ENCODE measurements around the gene TLE5. TPM values are rescaled to one million over a fixed set of nuclear protein-coding genes. Genes with fewer than 3 reads are reported as not detected.
"Not testable (repeated sequence)": the region's sequence is repeated elsewhere in the genome, so short reads cannot be mapped to it uniquely, and the experiment has no call there.

TLE5 gene
- total RNA-seq, 3 donors from 2014 or later, result 329 to 407 (median 397) TPM

DNA sequence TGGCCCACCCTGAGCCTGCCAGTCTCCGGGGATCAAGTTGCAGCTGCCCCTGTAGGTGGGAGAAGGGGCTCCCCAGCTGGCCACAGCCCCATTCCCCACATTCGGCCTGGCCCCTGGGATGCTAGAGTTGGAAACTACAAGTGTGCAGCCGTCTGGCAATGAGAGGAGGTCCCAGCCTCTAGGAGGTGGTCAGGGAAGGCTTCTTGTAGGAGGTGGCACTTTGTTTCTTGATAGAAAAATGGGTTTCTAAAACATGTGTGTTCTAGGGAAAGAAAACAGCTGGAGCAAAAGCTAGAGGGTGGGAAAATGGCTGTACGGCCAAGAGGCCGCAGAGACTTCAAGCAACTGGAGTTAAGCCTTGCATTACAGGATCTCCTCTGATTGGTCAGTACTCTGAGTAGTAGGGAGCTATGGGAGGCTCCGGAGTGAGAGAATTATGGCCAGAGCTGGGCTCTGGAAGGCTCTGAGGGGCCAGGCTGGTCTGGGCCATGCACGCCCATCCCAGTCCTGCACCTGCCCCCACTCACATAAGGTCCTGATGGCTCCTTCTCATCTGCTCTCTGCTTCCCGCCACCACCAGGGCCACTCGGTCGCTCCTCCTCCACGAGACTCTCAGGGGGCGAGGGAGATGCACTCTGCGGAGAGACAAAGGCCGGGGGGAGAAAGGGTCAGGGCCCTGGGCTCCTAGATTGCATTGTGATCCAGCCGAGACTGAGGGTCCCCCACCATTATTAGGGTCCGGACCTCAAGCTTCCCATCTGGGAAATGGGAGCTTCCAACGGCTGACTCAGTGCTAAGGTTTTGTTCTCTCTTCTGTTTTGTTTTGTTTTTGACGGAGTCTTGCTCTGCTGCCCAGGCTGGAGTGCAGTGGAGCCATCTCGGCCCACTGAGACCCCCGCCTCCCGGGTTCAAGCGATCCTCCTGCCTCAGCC, 46.9 kb downstream of the TLE5 start:
- no peak for DNase-seq (ENCODE audit: low spot score in 2 of 2)
- no peak overlapping the region for H3K4me3 ChIP-seq
- no peak for TF ChIP-seq POLR2AphosphoS5 (IDR thresholded peaks at IDR 0.05)
- no peak for TF ChIP-seq POLR2A (IDR thresholded peaks at IDR 0.05)
- TF ChIP-seq, protein P1, sequence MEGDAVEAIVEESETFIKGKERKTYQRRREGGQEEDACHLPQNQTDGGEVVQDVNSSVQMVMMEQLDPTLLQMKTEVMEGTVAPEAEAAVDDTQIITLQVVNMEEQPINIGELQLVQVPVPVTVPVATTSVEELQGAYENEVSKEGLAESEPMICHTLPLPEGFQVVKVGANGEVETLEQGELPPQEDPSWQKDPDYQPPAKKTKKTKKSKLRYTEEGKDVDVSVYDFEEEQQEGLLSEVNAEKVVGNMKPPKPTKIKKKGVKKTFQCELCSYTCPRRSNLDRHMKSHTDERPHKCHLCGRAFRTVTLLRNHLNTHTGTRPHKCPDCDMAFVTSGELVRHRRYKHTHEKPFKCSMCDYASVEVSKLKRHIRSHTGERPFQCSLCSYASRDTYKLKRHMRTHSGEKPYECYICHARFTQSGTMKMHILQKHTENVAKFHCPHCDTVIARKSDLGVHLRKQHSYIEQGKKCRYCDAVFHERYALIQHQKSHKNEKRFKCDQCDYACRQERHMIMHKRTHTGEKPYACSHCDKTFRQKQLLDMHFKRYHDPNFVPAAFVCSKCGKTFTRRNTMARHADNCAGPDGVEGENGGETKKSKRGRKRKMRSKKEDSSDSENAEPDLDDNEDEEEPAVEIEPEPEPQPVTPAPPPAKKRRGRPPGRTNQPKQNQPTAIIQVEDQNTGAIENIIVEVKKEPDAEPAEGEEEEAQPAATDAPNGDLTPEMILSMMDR (IDR thresholded peaks at IDR 0.05), result no peak
- no peaks in the 10 kb centered on the region for H3K9me3 ChIP-seq
- intact Hi-C loops (cut with DNase I; ENCODE audit: low total_unique reads), result no loop called here
- no peaks in the 10 kb centered on the region for H3K4me1 ChIP-seq
- no peak overlapping the region for H3K27ac ChIP-seq
- H3K36me3 ChIP-seq, result no peaks in the 10 kb centered on the region
- H3K27me3 ChIP-seq, result no peaks in the 10 kb centered on the region

DNA sequence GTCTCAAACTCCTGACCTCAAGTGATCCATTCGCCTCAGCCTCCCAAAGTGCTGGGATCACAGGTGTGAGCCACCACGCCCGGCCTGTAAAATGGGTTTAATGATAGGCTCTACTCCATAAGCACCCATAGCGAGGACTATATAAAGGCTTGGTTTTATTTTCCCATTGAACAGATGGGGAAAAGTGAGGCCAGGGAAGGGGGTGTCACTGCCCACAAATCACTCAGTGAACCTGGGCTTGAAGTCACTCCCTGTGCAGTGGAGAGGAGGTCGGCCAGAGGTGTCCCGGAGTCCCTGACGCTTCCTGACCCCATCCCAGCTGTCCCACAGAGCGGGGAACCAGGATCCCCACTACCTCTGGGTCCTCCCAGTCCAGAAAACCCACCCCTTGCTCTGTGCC, 48.2 kb downstream of the TLE5 start:
- no peaks in the 10 kb centered on the region for H3K27me3 ChIP-seq
- no peak overlapping the region for H3K27ac ChIP-seq
- DNase-seq (ENCODE audit: low spot score in 2 of 2), result no peak
- H3K36me3 ChIP-seq, result no peaks in the 10 kb centered on the region
- no peak overlapping the region for H3K4me3 ChIP-seq
- no peaks in the 10 kb centered on the region for H3K4me1 ChIP-seq
- TF ChIP-seq POLR2AphosphoS5 (IDR thresholded peaks at IDR 0.05), result no peak
- TF ChIP-seq, protein P1 (IDR thresholded peaks at IDR 0.05), result no peak
- no peak for TF ChIP-seq POLR2A (IDR thresholded peaks at IDR 0.05)
- H3K9me3 ChIP-seq, result no peaks in the 10 kb centered on the region
- intact Hi-C loops (cut with DNase I; ENCODE audit: low total_unique reads), result no loop called here

DNA sequence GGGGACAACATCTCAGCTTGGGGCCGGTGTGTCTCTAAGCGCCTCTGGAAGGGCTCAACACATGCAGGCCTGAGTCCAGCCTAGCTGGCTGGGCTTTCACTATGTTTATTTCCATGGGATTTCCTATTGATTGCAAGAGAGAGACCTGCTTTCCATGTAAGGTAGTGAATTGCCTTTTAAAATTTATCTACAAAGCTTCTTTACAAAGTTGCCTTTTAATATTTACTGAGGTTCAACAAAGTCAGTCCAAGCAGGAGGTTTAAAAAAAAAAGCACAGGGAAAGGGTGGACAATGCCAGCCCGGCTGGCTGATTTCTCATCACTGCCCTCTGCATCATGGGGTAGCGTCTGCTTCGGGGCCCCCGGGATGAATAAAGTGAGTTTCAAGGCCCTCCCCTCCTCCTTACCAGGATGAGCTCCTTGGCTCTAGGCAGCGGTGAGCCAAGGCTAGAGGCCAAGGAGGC, 49.0 kb downstream of the TLE5 start:
- Histone ChIP-seq H3K4me3 (no peak overlapping the region), H3K4me1 (no peaks in the 10 kb centered on the region), H3K27me3 (no peaks in the 10 kb centered on the region), H3K36me3 (no peaks in the 10 kb centered on the region), H3K27ac (no peak overlapping the region), H3K9me3 (no peaks in the 10 kb centered on the region)
- TF ChIP-seq, protein P1 (IDR thresholded peaks at IDR 0.05), result no peak
- no peak for TF ChIP-seq POLR2AphosphoS5 (IDR thresholded peaks at IDR 0.05)
- no peak for TF ChIP-seq POLR2A (IDR thresholded peaks at IDR 0.05)
- no peak for DNase-seq (ENCODE audit: low spot score in 2 of 2)
- intact Hi-C loops (cut with DNase I; ENCODE audit: low total_unique reads), result no loop called here

DNA sequence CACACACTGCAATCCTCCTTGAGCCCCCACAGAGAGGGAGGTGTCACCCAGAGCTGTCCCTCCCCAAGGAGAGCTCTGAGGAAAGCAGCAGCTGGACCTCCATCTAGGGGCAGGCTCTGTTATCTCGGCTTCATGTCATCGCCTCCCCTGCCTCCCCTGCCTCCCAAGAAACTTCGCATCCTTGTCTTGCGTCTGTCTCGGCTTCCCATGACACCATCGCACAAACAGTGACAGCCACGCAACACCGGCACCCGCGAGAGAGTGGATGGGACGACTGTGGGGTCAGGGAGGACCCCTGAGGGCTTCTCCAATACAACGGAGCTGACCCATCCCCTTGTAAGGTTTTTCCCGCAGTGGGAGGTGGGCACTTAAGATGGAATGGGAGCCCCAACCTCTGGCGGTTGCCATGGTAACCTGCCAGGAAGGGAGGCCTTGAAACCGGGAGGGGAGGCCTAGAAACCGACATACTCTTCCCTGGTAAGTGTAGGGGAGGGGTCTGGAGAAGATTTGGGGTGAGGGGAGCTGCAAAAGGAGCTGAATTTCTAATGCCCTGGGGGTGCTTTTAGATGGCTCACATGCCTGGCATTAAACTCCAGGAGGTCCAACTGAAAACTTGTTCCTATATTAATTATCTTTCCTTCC, 49.6 kb downstream of the TLE5 start:
- Histone ChIP-seq H3K27ac (no peak overlapping the region), H3K4me1 (no peaks in the 10 kb centered on the region), H3K9me3 (no peaks in the 10 kb centered on the region), H3K4me3 (no peak overlapping the region), H3K36me3 (no peaks in the 10 kb centered on the region), H3K27me3 (no peaks in the 10 kb centered on the region)
- TF ChIP-seq POLR2A (IDR thresholded peaks at IDR 0.05) (no peak), POLR2AphosphoS5 (IDR thresholded peaks at IDR 0.05) (no peak)
- TF ChIP-seq, protein P1 (IDR thresholded peaks at IDR 0.05), result no peak
- intact Hi-C loops (cut with DNase I; ENCODE audit: low total_unique reads), result no loop called here
- DNase-seq (ENCODE audit: low spot score in 2 of 2), result no peak

DNA sequence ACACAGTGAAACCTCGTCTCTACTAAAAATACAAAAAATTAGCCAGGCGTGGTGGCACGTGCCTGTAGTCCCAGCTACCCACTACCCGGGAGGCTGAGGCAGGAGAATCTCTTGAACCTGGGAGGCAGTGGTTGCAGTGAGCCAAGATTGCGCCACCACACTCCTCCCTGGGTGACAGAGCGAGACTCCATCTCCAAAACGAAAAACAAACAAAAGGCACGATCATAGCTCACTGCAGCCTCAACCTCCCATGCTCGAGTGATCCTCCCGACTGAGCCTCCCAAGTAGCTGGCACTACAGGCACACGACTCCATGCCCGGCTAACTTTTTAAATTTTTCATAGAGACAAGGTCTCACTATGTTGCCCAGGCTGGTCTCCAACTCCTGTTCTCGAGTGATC, 50.2 kb downstream of the TLE5 start:
- H3K4me1 ChIP-seq; intact Hi-C loops (cut with DNase I; ENCODE audit: low total_unique reads); H3K27ac ChIP-seq; H3K27me3 ChIP-seq; H3K9me3 ChIP-seq; H3K36me3 ChIP-seq; DNase-seq (ENCODE audit: low spot score in 2 of 2); H3K4me3 ChIP-seq: not testable (repeated sequence)
